ENCODE measurements around the gene PPP3R1. TPM values are rescaled to one million over a fixed set of nuclear protein-coding genes. Genes with fewer than 3 reads are reported as not detected.

PPP3R1 gene
- total and polyA plus RNA-seq, 10 of the 15 experiments (the other 5 are each of a cell fraction or from before 2014, with no cell fraction given): 1.5 to 61.0 (median 15.8) TPM

DNA sequence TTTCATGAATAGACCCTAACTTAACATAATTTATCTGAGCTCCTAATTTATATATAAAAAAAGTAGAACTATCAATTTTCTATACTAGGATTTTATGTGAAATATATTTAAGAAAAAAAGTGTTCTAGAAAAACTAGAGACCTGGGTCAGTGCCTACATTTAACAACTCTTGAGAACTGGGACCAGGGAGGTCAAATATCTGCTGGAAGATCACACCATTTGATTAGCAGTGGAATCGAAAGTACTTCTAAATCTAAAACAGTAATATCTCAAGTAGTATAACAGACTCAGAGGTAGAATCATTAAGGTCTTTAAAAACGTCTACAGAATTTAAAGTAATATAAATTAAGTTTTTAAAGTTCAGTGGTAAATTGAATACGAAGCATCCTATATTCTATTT, 34.6 kb downstream of the PPP3R1 start:
- CTCF ChIA-PET: interaction anchor here (0.7 to 1.9 kb wide), 9 partner anchors 14 to 67 kb away, joined by 3 to 7 read pairs (median 3); no protein-coding TSS in a partner anchor
- ATAC-seq (no peak), DNase-seq (ENCODE audit: low read depth, low spot score) (no peak), FAIRE-seq (no peak)
- POLR2A ChIA-PET: no interaction called here
- in situ Hi-C loops (cut with MboI) (no loop called here), intact Hi-C loops (cut with micrococcal nuclease; ENCODE audit: unreplicated experiment) (no loop called here)
- peak overlapping the region; percentile 35; the same call in 1 of the 2 replicates for H3K4me2 ChIP-seq (ENCODE audit: control insufficient read depth, insufficient read depth)
- H3K79me2 ChIP-seq (ENCODE audit: control insufficient read depth, insufficient read depth, low read length): peaks cover 90% of the 10 kb centered on the region
- no peaks in the 10 kb centered on the region for H3K27me3 ChIP-seq (replicated peaks in 1 of 2; ENCODE audit: control insufficient read depth in 2 of 2, insufficient read depth in 2 of 2, low read length in 1 of 2)
- no peak overlapping the region for H3K9ac ChIP-seq (ENCODE audit: control insufficient read depth, insufficient read depth, low read length)
- peaks cover 4% of the 10 kb centered on the region for H3K9me3 ChIP-seq (replicated peaks; ENCODE audit: control insufficient read depth, insufficient read depth, low read length)
- no peak overlapping the region for H3K4me3 ChIP-seq
- 38% methylated on average over 3 of the region's 3 CpGs for WGBS (ENCODE audit: insufficient coverage, insufficient replicate concordance, low lambda C conversion rate, missing lambda C conversion rate)
- H2AFZ ChIP-seq (ENCODE audit: control insufficient read depth, low read depth, low read length): no peak overlapping the region
- SMC1A ChIA-PET (ENCODE audit: uncharacterized antibody, unreplicated experiment): interaction anchor here (0.7 to 1.4 kb wide), 6 partner anchors 9 to 48 kb away, joined by 3 to 5 read pairs (median 3); no protein-coding TSS in a partner anchor
- RAD21 ChIA-PET (ENCODE audit: unreplicated experiment): interaction anchor here (0.9 to 1.4 kb wide), 2 partner anchors 22 to 95 kb away, joined by 3 to 6 read pairs; no protein-coding TSS in a partner anchor
- peaks cover 46% of the 10 kb centered on the region for H3K4me1 ChIP-seq (ENCODE audit: control insufficient read depth, insufficient read depth, low read length)
- H3K36me3 ChIP-seq (ENCODE audit: control insufficient read depth in 2 of 2, insufficient read depth in 2 of 2, low read length in 1 of 2): peaks cover 0 to 8% of the 10 kb centered on the region in 2 experiments; a peak in 1 of 4 replicates
- H4K20me1 ChIP-seq (ENCODE audit: control insufficient read depth, insufficient read depth): no peaks in the 10 kb centered on the region
- no TSS peak for BruUV-seq (replicated peaks)
- H3K27ac ChIP-seq (ENCODE audit: control insufficient read depth, insufficient read depth): no peak overlapping the region
- TF ChIP-seq MXI1 (IDR thresholded peaks at IDR 0.05; ENCODE audit: low read depth, low read length) (no peak), RUNX3 (IDR thresholded peaks at IDR 0.05; ENCODE audit: low read length) (no peak), DPF2 (IDR thresholded peaks at IDR 0.05) (no peak), CREB1 (IDR thresholded peaks at IDR 0.05; ENCODE audit: low read depth) (no peak), BHLHE40 (IDR thresholded peaks at IDR 0.05; ENCODE audit: borderline replicate concordance in 1 of 2, low read depth in 2 of 2, low read length in 1 of 2) (no peak), SRF (IDR thresholded peaks at IDR 0.05; ENCODE audit: low read depth in 2 of 2, low read length in 2 of 2) (no peak), ZBTB33 (IDR thresholded peaks at IDR 0.05) (no peak), FOS (IDR thresholded peaks at IDR 0.05; ENCODE audit: borderline replicate concordance, extremely low read depth, insufficient read length) (no peak), CHD2 (IDR thresholded peaks at IDR 0.05; ENCODE audit: borderline replicate concordance, low read depth, low read length) (no peak), PAX5 (IDR thresholded peaks at IDR 0.05; ENCODE audit: borderline replicate concordance, low read depth, low read length) (no peak), PML (IDR thresholded peaks at IDR 0.05; ENCODE audit: low read length) (no peak), NFYB (IDR thresholded peaks at IDR 0.05; ENCODE audit: insufficient read depth, low read depth, low read length) (no peak), IKZF1 (conservative IDR thresholded peaks at IDR 0.05) (no peak), PRDM15 (CRISPR knock-in tag; IDR thresholded peaks at IDR 0.05) (no peak), JUNB (IDR thresholded peaks at IDR 0.05) (no peak), NFXL1 (IDR thresholded peaks at IDR 0.05; ENCODE audit: borderline replicate concordance) (no peak)
- TF ChIP-seq, protein P1, sequence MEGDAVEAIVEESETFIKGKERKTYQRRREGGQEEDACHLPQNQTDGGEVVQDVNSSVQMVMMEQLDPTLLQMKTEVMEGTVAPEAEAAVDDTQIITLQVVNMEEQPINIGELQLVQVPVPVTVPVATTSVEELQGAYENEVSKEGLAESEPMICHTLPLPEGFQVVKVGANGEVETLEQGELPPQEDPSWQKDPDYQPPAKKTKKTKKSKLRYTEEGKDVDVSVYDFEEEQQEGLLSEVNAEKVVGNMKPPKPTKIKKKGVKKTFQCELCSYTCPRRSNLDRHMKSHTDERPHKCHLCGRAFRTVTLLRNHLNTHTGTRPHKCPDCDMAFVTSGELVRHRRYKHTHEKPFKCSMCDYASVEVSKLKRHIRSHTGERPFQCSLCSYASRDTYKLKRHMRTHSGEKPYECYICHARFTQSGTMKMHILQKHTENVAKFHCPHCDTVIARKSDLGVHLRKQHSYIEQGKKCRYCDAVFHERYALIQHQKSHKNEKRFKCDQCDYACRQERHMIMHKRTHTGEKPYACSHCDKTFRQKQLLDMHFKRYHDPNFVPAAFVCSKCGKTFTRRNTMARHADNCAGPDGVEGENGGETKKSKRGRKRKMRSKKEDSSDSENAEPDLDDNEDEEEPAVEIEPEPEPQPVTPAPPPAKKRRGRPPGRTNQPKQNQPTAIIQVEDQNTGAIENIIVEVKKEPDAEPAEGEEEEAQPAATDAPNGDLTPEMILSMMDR (IDR thresholded peaks at IDR 0.05 in 2 of 3, conservative IDR thresholded peaks at IDR 0.05 in 1 of 3; ENCODE audit: control insufficient read depth in 2 of 3, extremely low read depth in 1 of 3, insufficient read depth in 1 of 3, low read depth in 3 of 3, low read length in 3 of 3): no peak

Measured in GM12878 (cell line).